HG03432 (cell line): ENCODE data around the gene PTH1R.

Source experiments
- ATAC-seq: cut with Tn5 transposase; IDR thresholded peaks from one replicate; pipeline ENCODE4 v1.9.1; 2021; ENCODE audit warnings: mild to moderate bottlenecking, moderate library complexity; ENCODE audit not compliant: unreplicated experiment

PTH1R gene

GRCh38 chr3:46863261-46863782 is 14.2 kb upstream of the PTH1R start, which contains the start of gene MYL3:
Gene MYL3, minus strand, starts transcription at chr3:46863444. Its CDS starts 54 bp downstream, at chr3:46863390.
- no peak for ATAC-seq

- ATAC-seq, result no peak
These were observed 13.2 kb upstream of the PTH1R start for GRCh38 chr3:46864061-46864881.

- ATAC-seq, result no peak
These were observed 12.5 kb upstream of the PTH1R start for GRCh38 chr3:46865031-46865507.

GRCh38 chr3:46865546-46865945 is 12.0 kb upstream of the PTH1R start:
- ATAC-seq, result no peak

GRCh38 chr3:46866032-46866595 is 11.4 kb upstream of the PTH1R start:
- ATAC-seq, result no peak

- ATAC-seq, result no peak
These were observed 10.6 kb upstream of the PTH1R start for GRCh38 chr3:46866720-46867549.

- no peak for ATAC-seq
These were observed 10.0 kb upstream of the PTH1R start for GRCh38 chr3:46867550-46867898.

- ATAC-seq, result no peak
These were observed 9.2 kb upstream of the PTH1R start for GRCh38 chr3:46868287-46868686.

GRCh38 chr3:46868948-46869347 is 8.6 kb upstream of the PTH1R start:
- ATAC-seq, result no peak

GRCh38 chr3:46869440-46869839 is 8.1 kb upstream of the PTH1R start:
- no peak for ATAC-seq

GRCh38 chr3:46870651-46871050 is 6.9 kb upstream of the PTH1R start:
- no peak for ATAC-seq

GRCh38 chr3:46871222-46871621 is 6.3 kb upstream of the PTH1R start:
- ATAC-seq, result no peak

GRCh38 chr3:46873521-46873920 is 4.0 kb upstream of the PTH1R start:
- ATAC-seq, result no peak

GRCh38 chr3:46874430-46874829 is 3.1 kb upstream of the PTH1R start:
- ATAC-seq, result no peak

- no peak for ATAC-seq
These were observed 2.0 kb upstream of the PTH1R start for GRCh38 chr3:46875560-46875959.

- no peak for ATAC-seq
These were observed 914 bp upstream of the PTH1R start for GRCh38 chr3:46876313-46877300.

GRCh38 chr3:46878781-46879436 is 1.4 kb downstream of the PTH1R start:
- ATAC-seq, result no peak

GRCh38 chr3:46880884-46881595 is 3.5 kb downstream of the PTH1R start:
- no peak for ATAC-seq
